BE2C (cell line): ENCODE results near the gene ZNF207.
"Not testable (repeated sequence)": the region's sequence is repeated elsewhere in the genome, so short reads cannot be mapped to it uniquely, and the experiment has no call there.

ENCODE experiments used
- DNase-seq: peaks from one replicate; pipeline ENCODE4 v3.0.0-alpha.2; 2020
- H3K27me3 ChIP-seq: fragments of 250-450 bp; sonication (Bioruptor Pico); 2 replicates; pipeline ENCODE4 v1.5.1; 2020; ENCODE audit warnings: mild to moderate bottlenecking
- H3K36me3 ChIP-seq: fragments of 250-450 bp; sonication (Bioruptor Pico); 2 replicates; pipeline ENCODE4 v1.5.1; 2020; ENCODE audit warnings: mild to moderate bottlenecking
- H3K4me1 ChIP-seq: fragments of 250-450 bp; sonication (Bioruptor Pico); 2 replicates; pipeline ENCODE4 v1.5.1; 2020
- H3K4me3 ChIP-seq: 2 replicates; pipeline ENCODE4 v1.5.1; 2011; ENCODE audit warnings: low read depth, low read length
- H3K9me3 ChIP-seq: fragments of 250-450 bp; sonication (Bioruptor Pico); 2 replicates; pipeline ENCODE4 v1.5.1; 2020
- CTCF ChIP-seq: IDR thresholded peaks from 2 replicates; pipeline ENCODE4 v1.5.1; 2012; ENCODE audit warnings: mild to moderate bottlenecking, low read depth, low read length

Gene ZNF207

GRCh38 chr17:32319548-32319905, 30.4 kb upstream of the ZNF207 start:
- Histone ChIP-seq H3K27me3 (no peaks in the 10 kb centered on the region), H3K36me3 (no peaks in the 10 kb centered on the region), H3K4me3 (no peak overlapping the region), H3K4me1 (no peaks in the 10 kb centered on the region), H3K9me3 (no peaks in the 10 kb centered on the region)
- peak; percentile 75 for DNase-seq
- TF ChIP-seq CTCF = peak; percentile 87

GRCh38 chr17:32320080-32320479, 29.9 kb upstream of the ZNF207 start:
- H3K9me3 ChIP-seq, H3K4me3 ChIP-seq, H3K36me3 ChIP-seq, H3K4me1 ChIP-seq, DNase-seq, H3K27me3 ChIP-seq: not testable (repeated sequence)

GRCh38 chr17:32320847-32321246, 29.1 kb upstream of the ZNF207 start:
- Histone ChIP-seq H3K9me3 (no peaks in the 10 kb centered on the region), H3K4me1 (no peaks in the 10 kb centered on the region), H3K27me3 (no peaks in the 10 kb centered on the region), H3K4me3 (no peak overlapping the region), H3K36me3 (no peaks in the 10 kb centered on the region)
- no peak for DNase-seq
- no peak for TF ChIP-seq CTCF

- no peaks in the 10 kb centered on the region for H3K9me3 ChIP-seq
- no peaks in the 10 kb centered on the region for H3K27me3 ChIP-seq
- TF ChIP-seq CTCF = no peak
- H3K4me3 ChIP-seq = no peak overlapping the region
- no peak for DNase-seq
- no peaks in the 10 kb centered on the region for H3K4me1 ChIP-seq
- H3K36me3 ChIP-seq = no peaks in the 10 kb centered on the region
Observed at GRCh38 chr17:32323046-32323445, 26.9 kb upstream of the ZNF207 start.

- DNase-seq = no peak
- H3K27me3 ChIP-seq = no peaks in the 10 kb centered on the region
- no peaks in the 10 kb centered on the region for H3K36me3 ChIP-seq
- no peak overlapping the region for H3K4me3 ChIP-seq
- no peaks in the 10 kb centered on the region for H3K4me1 ChIP-seq
- H3K9me3 ChIP-seq = no peaks in the 10 kb centered on the region
- TF ChIP-seq CTCF = no peak
Observed at GRCh38 chr17:32323811-32324491, 26.0 kb upstream of the ZNF207 start.

- Histone ChIP-seq H3K27me3 (no peaks in the 10 kb centered on the region), H3K36me3 (no peaks in the 10 kb centered on the region), H3K4me1 (no peaks in the 10 kb centered on the region), H3K9me3 (no peaks in the 10 kb centered on the region), H3K4me3 (no peak overlapping the region)
- TF ChIP-seq CTCF = no peak
- no peak for DNase-seq
Observed at GRCh38 chr17:32327911-32328310, 22.0 kb upstream of the ZNF207 start.

GRCh38 chr17:32330147-32330546, 19.8 kb upstream of the ZNF207 start:
- Histone ChIP-seq H3K9me3 (no peaks in the 10 kb centered on the region), H3K4me1 (no peaks in the 10 kb centered on the region), H3K36me3 (no peaks in the 10 kb centered on the region), H3K27me3 (no peaks in the 10 kb centered on the region), H3K4me3 (no peak overlapping the region)
- no peak for TF ChIP-seq CTCF
- DNase-seq = no peak
